ENCODE results near the gene PGLYRP3.
"Not testable (repeated sequence)": the region's sequence is repeated elsewhere in the genome, so short reads cannot be mapped to it uniquely, and the experiment has no call there.

The PGLYRP3 gene

GRCh38 chr1:153348511-153349362 lies 36.0 kb upstream of the PGLYRP3 start, which contains the start of gene PGLYRP4:
TSS of gene PGLYRP4 (minus strand) at chr1:153348841. CDS start at chr1:153347932, 909 bp downstream.
- DNase-seq (ENCODE audit: low spot score), result no peak

- no peak for DNase-seq (ENCODE audit: low spot score)
Measured at GRCh38 chr1:153347856-153348255, 35.1 kb upstream of the PGLYRP3 start.

DNA sequence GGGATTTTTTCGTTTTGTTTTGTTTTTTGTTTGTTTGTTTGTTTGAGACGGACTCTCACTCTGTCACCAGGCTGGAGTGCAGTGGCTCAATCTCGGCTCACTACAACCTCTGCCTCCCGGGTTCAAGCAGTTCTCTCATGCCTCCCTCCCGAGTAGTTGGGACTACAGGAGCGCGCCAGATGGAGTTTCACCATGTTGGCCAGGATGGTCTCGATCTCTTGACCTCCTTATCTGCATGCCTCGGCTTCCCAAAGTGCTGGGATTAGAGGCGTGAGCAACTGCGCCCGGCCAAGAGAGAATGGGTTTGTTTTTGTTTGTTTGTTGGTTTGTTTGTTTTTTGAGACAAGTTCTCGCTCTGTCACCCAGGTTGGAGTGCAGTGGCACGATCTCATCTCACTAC lies 34.3 kb upstream of the PGLYRP3 start:
- DNase-seq (ENCODE audit: low spot score), result not testable (repeated sequence)

DNA sequence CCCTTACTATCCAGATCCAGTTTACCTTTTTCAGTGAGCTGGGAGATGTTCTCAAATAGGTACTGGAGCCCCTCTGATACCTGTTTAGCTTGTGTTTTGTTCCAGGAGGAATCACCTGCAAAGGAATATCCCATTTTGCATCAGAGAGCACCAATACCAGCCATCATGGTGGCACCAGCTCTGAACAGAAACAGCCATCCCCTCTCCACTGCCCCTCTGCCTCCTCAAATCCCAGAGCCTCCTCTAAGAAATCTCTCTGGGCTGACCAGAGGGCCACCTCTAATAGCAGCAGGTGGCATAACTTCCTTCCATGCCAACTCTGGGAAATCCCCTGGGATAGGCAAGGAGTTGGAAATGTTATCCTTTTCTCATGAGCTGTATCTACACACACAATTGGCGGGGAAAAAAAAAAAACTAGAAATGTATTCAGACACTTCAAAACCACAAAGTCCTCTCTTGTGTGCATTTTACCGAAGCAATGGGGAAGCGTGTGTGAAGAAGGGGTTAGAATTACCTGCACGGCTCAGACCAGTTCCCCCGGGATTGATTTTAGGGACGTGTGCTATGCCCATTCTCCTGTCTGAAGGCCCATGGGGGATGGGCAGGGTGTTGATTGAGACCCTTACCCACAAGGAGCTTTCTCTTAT lies 33.4 kb upstream of the PGLYRP3 start:
- DNase-seq (ENCODE audit: low spot score), result no peak

- DNase-seq (ENCODE audit: low spot score), result no peak
Measured at GRCh38 chr1:153345187-153346076, 32.7 kb upstream of the PGLYRP3 start.

DNA sequence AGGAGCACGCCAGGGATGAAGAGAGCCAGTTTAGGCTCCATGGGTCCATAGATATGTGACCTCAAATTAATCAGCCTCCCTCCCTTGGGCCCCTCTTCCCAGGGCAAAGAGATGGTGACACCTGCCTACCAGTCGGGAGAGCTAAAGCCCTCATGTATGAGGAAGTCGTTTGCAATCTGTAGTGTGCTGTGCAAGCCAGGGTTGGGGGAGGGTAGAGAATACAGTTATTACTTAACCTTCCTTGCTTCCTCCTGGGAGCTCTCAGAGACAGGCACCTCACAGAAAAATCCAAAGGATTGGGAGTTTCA lies 31.9 kb upstream of the PGLYRP3 start:
- DNase-seq (ENCODE audit: low spot score), result no peak

DNA sequence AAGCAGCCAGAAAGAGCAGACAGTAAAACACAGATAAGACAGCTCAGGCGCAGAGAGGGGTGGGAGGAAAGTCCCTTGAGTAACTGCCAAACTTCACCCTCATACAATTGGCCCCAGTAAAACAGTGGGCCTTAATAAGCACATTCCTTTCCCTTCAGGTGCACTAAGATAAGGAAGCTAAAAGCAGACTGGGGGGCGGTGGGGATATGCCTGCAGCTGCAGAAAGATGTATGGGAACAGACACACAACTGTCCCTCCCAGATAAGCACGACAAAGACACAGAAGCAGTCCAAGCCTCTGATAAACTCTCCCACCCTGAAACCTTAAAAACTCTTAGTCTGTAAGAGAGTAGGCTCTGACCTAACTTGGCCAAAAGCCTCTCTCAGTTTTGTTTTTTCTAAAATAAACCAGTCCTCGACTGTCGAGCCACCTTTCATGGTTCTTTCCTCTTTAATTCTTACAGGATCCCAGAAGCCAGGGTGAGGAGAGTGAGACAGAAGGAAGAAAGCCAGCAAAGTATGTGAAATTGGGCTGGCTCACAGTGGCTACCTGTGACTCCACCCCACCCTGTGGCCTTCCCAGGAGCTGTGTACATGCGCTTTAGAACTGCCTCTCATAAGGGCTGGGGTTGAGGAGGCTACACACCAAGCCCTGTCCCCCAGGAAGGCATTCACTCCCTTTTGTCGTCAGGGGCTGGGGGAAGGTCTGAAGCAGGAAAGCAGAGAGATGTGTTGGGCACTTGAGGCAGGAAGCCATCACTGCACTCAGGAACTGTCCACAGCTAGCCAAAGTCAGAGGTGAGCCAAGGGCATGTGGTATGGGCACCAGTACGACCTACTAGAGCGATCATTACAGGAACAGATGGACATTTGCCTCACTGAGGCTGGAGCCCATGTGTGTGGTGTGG lies 31.3 kb upstream of the PGLYRP3 start:
- no peak for DNase-seq (ENCODE audit: low spot score)

DNA sequence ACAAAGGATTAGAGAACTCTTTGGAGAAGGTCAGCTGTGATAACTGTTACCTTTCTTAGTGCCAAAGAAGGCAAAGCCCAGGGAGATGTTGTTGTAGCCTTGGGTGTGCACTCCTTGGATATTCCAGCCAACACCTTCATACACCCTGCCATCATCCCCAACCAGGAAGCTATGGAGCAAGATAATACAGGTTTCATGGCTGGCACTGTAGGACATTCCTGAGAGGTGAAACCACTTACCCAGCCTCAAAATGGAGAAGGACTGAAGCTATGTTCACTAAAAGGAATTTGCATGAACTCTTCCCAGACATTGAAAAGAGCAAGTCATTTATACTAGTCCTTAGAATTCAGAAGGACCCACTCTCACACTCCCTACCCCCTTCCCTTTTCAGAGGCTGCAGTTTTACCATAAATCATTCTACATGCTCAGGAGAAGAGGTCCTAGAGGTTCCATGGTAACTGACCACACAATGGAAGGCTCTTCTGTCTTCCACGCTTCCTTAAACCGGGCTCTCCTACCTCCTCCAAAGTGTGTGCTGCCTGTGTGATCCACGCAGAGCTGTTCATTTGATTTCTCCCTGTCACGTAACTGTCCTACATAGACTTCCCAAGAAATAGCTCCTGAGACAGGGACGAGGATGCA lies 30.4 kb upstream of the PGLYRP3 start:
- no peak for DNase-seq (ENCODE audit: low spot score)

DNA sequence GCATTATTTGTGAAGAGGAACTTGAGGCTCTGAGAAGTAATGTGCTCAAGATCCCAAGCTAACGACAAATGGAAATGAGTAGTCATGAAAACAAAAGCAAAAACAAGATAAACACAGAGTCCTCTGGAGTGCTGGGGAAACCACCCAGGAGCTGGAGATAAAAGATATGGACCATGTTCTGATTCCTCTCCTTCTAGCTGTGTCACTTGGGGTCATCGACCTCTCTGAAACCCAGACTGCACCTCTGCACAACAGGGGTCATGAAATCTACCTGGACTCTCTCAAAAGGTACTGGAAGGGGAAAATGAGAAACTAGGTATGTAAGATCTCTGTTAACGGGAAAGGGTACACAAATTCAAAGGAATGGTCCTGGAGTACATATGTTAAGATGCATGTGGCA lies 29.4 kb upstream of the PGLYRP3 start:
- no peak for DNase-seq (ENCODE audit: low spot score)

GRCh38 chr1:153341431-153341934 lies 28.7 kb upstream of the PGLYRP3 start:
- no peak for DNase-seq (ENCODE audit: low spot score)

- no peak for DNase-seq (ENCODE audit: low spot score)
Measured at GRCh38 chr1:153340356-153340755, 27.6 kb upstream of the PGLYRP3 start.

DNA sequence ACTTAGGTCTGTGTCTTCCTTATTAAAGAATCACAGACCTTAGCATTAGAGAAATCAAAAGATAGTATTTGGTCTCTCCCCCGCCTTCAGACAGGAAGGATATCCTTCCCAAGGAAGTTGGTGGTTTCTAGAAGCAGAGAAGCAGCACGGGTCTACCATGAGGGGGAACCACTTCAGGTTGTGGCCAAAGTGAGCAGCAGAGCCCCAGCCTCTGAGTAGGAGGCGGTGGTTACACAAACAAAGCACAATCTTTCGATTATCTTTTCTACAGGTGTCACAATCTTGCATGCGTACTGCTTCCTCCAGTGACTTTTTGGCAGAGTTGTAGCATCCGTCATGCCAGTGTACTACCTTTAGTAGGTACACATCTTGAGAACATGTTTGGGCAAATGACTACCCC lies 27.1 kb upstream of the PGLYRP3 start:
- no peak for DNase-seq (ENCODE audit: low spot score)

DNA sequence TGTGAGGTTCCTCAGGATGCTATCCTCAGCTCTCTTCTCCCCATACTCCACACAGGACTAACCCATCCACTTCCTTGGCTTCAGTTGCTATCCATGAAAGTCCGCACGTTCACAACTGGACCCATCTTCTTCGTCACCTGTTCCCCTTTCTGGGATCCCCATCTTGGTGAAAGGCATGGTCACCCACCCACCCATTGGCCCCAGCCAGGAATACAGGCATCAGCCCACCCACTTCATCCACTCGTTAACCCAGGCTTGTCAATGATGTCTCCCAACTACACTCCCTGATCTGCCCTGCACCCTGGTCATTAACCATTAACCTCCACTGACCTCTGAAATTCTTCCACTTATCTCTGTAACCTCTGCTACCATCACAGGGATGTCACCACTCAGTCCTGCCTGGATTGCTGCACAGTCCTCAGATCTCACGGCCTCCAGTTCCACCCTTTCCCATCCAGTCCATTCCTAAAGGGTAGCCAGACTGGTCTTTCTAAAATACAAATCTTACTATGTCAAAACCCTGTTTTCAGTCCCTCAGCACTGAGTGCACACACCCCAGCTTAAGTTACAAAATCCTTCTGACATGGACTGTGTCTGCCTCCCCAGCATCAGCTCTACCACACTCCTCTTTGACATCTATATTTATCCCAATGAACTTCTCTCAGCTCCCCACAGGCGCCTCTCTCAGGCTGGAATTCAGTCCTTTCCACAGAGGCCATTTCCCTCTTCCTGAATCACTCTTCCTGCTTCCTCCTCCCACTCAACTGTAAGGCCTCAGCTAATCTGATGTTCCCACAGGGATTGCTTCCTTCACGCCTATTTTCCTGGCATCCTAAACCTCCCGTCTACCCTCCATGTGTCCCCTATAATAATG lies 25.5 kb upstream of the PGLYRP3 start:
- no peak for DNase-seq (ENCODE audit: low spot score)

DNA sequence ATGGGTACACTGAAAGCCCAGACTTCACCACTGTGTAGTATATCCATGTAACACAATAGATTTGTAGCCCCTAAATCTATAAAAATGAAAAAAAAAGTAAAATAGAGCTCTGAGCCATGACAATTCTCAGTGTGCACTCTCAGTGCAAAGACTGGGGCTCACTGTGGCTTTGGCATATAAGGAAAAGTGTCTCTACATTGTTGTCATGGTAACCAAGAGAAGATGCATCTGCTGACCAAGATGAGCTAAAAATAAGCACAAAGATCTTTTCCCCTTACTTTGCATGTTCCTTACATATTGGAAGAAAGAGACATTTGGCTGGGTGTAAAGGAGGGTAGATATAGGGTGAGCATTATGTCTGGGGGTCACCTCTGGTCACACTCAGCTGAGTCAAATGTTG lies 23.9 kb upstream of the PGLYRP3 start:
- no peak for DNase-seq (ENCODE audit: low spot score)

DNA sequence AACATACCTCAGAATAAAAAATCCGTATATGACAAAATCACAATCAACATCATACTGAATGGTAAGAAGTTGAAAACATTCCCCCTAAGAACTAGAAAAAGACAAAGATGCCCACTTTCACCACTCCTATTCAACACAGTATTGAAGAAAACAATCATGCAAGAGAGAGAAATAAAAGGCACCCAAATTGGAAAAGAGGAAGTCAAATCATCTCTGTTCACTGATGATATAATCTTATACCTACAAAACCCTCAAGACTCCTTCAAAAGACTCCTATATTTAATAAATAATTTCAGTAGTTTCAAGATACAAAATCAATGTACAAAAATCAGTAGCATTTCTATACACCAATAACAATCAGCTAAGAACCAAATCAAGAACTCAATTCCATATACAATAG lies 21.1 kb upstream of the PGLYRP3 start:
- no peak for DNase-seq (ENCODE audit: low spot score)

DNA sequence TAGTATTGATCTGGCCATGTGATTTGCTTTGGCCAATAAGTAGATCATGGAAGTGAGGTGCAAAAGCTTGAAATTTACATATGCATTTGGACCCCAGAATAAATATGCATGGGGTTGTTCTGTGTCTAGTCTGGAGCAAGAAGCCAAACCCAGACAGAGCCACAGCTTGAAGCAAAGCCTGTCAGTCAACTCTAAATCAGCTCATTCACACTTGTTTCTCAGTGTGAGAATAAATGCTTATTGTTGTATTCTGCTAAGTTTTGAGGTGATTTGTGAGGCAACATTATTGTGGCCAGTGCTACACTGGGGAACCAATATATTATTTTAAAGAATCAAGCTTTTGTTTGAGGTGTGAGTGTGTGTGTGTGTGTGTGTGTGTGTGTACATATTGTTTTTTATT lies 12.2 kb upstream of the PGLYRP3 start:
- DNase-seq (ENCODE audit: low spot score), result peak; percentile 17

DNA sequence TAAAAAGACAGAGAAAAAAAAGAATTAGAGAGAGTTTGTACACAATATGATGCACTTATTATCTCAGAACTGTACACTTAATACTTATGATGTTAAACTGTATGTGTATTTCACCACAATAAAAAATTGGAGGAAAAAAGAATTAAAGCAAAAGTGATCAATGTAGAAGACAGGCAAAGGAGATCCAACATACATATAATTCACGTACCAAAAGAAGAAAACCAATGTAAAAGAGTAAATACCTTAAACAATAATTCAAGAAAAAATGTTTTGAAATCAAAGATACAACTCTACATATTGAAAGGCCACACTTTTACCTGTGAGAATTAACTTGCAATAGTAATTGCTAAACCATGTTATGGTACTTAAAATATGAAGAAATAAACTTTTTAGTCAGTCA lies 9.8 kb upstream of the PGLYRP3 start:
- no peak for DNase-seq (ENCODE audit: low spot score)

DNA sequence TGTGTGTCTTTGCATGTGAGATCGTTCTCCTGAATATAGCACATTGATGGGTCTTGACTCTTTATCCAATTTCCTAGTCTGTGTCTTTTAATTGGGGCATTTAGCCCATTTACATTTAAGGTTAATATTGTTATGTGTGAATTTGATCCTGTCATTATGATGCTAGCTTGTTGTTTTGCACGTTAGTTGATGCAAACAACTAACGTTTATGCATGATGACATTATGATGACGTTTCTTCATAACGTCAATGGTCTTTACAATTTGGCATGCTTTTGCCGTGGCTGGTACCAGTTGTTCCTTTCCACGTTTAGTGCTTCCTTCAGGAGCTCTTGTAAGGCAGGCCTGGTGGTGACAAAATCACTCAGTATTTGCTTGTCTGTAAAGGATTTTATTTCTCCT lies 5.4 kb upstream of the PGLYRP3 start:
- not testable (repeated sequence) for DNase-seq (ENCODE audit: low spot score)

DNA sequence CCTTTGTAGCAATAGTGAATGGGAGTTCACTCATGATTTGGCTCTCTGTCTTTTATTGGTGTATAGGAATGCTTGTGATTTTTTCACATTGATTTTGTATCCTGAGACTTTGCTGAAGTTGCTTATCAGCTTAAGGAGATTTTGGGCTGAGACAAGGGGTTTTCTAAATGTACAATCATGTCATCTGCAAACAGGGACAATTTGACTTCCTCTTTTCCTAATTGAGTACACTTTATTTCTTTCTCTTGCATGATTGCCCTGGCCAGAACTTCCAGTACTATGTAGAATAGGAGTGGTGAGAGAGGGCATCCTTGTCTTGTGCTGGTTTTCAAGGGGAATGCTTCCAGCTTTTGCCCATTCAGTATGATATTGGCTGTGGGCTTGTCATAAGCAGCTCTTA lies 3.3 kb upstream of the PGLYRP3 start:
- not testable (repeated sequence) for DNase-seq (ENCODE audit: low spot score)

- DNase-seq (ENCODE audit: low spot score), result not testable (repeated sequence)
Measured at GRCh38 chr1:153314388-153314787, 1.6 kb upstream of the PGLYRP3 start.
